Stromal cell of bone marrow (primary cell): ENCODE results near the gene NACC1.
"Not testable (repeated sequence)": the region's sequence is repeated elsewhere in the genome, so short reads cannot be mapped to it uniquely, and the experiment has no call there.

Source experiments
- DNase-seq: peaks from one replicate; pipeline ENCODE4 v3.0.0-alpha.2; 2012; ENCODE audit warnings: low read depth

Gene NACC1

GRCh38 chr19:13146763-13147563 lies 28.9 kb downstream of the NACC1 start:
- no peak for DNase-seq

- DNase-seq, result not testable (repeated sequence)
These were observed 31.1 kb downstream of the NACC1 start for GRCh38 chr19:13149173-13149627.

- no peak for DNase-seq
These were observed 31.6 kb downstream of the NACC1 start for GRCh38 chr19:13149628-13150186.

GRCh38 chr19:13150187-13150930 lies 32.3 kb downstream of the NACC1 start, which contains the start of the genes IER2 and STX10:
IER2 (plus strand) TSS chr19:13150411; CDS start chr19:13153187, 2,776 bp downstream.
STX10 (minus strand) TSS chr19:13150375; CDS start chr19:13150173, 202 bp downstream.
- DNase-seq, result peak; percentile 95

GRCh38 chr19:13150931-13151604 lies 33.0 kb downstream of the NACC1 start:
- no peak for DNase-seq

GRCh38 chr19:13151605-13152355 lies 33.7 kb downstream of the NACC1 start:
- DNase-seq, result peak; percentile 94

- DNase-seq, result no peak
These were observed 34.4 kb downstream of the NACC1 start for GRCh38 chr19:13152356-13152973.

- DNase-seq, result peak; percentile 91
These were observed 35.0 kb downstream of the NACC1 start for GRCh38 chr19:13152974-13153568.

- no peak for DNase-seq
These were observed 35.6 kb downstream of the NACC1 start for GRCh38 chr19:13153569-13154240.

GRCh38 chr19:13154241-13154778 lies 36.2 kb downstream of the NACC1 start:
- DNase-seq, result peak; percentile 86

- DNase-seq, result no peak
These were observed 36.9 kb downstream of the NACC1 start for GRCh38 chr19:13154911-13155471.

GRCh38 chr19:13155472-13156359 lies 37.7 kb downstream of the NACC1 start:
- no peak for DNase-seq

GRCh38 chr19:13159713-13160112 lies 41.6 kb downstream of the NACC1 start:
- DNase-seq, result no peak

GRCh38 chr19:13160557-13160956 lies 42.5 kb downstream of the NACC1 start:
- no peak for DNase-seq

- peak; percentile 97 for DNase-seq
These were observed 44.9 kb downstream of the NACC1 start for GRCh38 chr19:13162724-13163608.

GRCh38 chr19:13163609-13164342 lies 45.7 kb downstream of the NACC1 start:
- DNase-seq, result no peak
